Measurements from ENCODE around the gene PAXIP1. TPM values are rescaled to one million over a fixed set of nuclear protein-coding genes. Genes with fewer than 3 reads are reported as not detected.

The PAXIP1 gene
- total and polyA plus RNA-seq, 10 of the 15 experiments (the other 5 are each of a cell fraction or from before 2014, with no cell fraction given): 7.3 to 27.2 (median 18.1) TPM

- no TSS peak for BruUV-seq (replicated peaks)
- H3K36me3 ChIP-seq (ENCODE audit: control insufficient read depth in 2 of 2, insufficient read depth in 2 of 2, low read length in 1 of 2): no peaks in the 10 kb centered on the region
- DNase-seq (ENCODE audit: low read depth, low spot score): no peak
- no peaks in the 10 kb centered on the region for H4K20me1 ChIP-seq (ENCODE audit: control insufficient read depth, insufficient read depth)
- ChIA-PET POLR2A (no interaction called here), SMC1A (ENCODE audit: uncharacterized antibody, unreplicated experiment) (interaction anchor here (1.5 to 4.4 kb wide), 3 partner anchors 11 to 82 kb away, joined by 3 to 44 read pairs (median 4); no protein-coding TSS in a partner anchor), CTCF (interaction anchor here (0.8 to 7.0 kb wide), 22 partner anchors 8 to 335 kb away, joined by 3 to 97 read pairs (median 4); no protein-coding TSS in a partner anchor), RAD21 (ENCODE audit: unreplicated experiment) (interaction anchor here (6.3 kb wide), 1 partner anchor 82 kb away, joined by 56 read pairs; no protein-coding TSS in a partner anchor)
- H2AFZ ChIP-seq (ENCODE audit: control insufficient read depth, low read depth, low read length): no peak overlapping the region
- peak; percentile 77 for ATAC-seq
- intact Hi-C loops (cut with micrococcal nuclease; ENCODE audit: unreplicated experiment): loop anchor here (10.0 kb wide), 1 partner anchor 335 kb away; no protein-coding TSS in a partner anchor
- H3K9ac ChIP-seq (ENCODE audit: control insufficient read depth, insufficient read depth, low read length): no peak overlapping the region
- in situ Hi-C loops (cut with MboI): no loop called here
- WGBS (ENCODE audit: insufficient coverage, insufficient replicate concordance, low lambda C conversion rate, missing lambda C conversion rate): 61% methylated on average over 3 of the region's 3 CpGs
- no peak overlapping the region for H3K27ac ChIP-seq (ENCODE audit: control insufficient read depth, insufficient read depth)
- no peak overlapping the region for H3K4me3 ChIP-seq
- H3K4me2 ChIP-seq (ENCODE audit: control insufficient read depth, insufficient read depth): no peak overlapping the region
- H3K79me2 ChIP-seq (ENCODE audit: control insufficient read depth, insufficient read depth, low read length): peaks cover 4% of the 10 kb centered on the region
- TF ChIP-seq HDAC2 (IDR thresholded peaks at IDR 0.05) (no peak), REST (IDR thresholded peaks at IDR 0.05; ENCODE audit: low read depth, low read length) (no peak), SMARCA5 (IDR thresholded peaks at IDR 0.05) (no peak), CREB1 (IDR thresholded peaks at IDR 0.05; ENCODE audit: low read depth) (no peak), PML (IDR thresholded peaks at IDR 0.05; ENCODE audit: low read length) (no peak), SPI1 (IDR thresholded peaks at IDR 0.05; ENCODE audit: borderline replicate concordance, insufficient read depth, low read depth, low read length) (no peak), CBFB (IDR thresholded peaks at IDR 0.05; ENCODE audit: low read depth) (no peak), GATAD2B (conservative IDR thresholded peaks at IDR 0.05; ENCODE audit: low read depth) (no peak), PKNOX1 (IDR thresholded peaks at IDR 0.05) (peak; percentile 55; the same call in 1 of the 2 replicates), SP1 (IDR thresholded peaks at IDR 0.05; ENCODE audit: low read depth, low read length) (no peak), RAD21 (IDR thresholded peaks at IDR 0.05; ENCODE audit: insufficient read depth, low read depth, low read length) (peak; percentile 33; the same call in 1 of the 2 replicates), SREBF2 (IDR thresholded peaks at IDR 0.05; ENCODE audit: low read length) (no peak)
- TF ChIP-seq, protein P1, sequence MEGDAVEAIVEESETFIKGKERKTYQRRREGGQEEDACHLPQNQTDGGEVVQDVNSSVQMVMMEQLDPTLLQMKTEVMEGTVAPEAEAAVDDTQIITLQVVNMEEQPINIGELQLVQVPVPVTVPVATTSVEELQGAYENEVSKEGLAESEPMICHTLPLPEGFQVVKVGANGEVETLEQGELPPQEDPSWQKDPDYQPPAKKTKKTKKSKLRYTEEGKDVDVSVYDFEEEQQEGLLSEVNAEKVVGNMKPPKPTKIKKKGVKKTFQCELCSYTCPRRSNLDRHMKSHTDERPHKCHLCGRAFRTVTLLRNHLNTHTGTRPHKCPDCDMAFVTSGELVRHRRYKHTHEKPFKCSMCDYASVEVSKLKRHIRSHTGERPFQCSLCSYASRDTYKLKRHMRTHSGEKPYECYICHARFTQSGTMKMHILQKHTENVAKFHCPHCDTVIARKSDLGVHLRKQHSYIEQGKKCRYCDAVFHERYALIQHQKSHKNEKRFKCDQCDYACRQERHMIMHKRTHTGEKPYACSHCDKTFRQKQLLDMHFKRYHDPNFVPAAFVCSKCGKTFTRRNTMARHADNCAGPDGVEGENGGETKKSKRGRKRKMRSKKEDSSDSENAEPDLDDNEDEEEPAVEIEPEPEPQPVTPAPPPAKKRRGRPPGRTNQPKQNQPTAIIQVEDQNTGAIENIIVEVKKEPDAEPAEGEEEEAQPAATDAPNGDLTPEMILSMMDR (IDR thresholded peaks at IDR 0.05 in 2 of 3, conservative IDR thresholded peaks at IDR 0.05 in 1 of 3; ENCODE audit: control insufficient read depth in 2 of 3, extremely low read depth in 1 of 3, insufficient read depth in 1 of 3, low read depth in 3 of 3, low read length in 3 of 3): peak; percentile 34 to 56 (median 50); a peak in 5 of 6 replicates
- TF ChIP-seq, protein P2, sequence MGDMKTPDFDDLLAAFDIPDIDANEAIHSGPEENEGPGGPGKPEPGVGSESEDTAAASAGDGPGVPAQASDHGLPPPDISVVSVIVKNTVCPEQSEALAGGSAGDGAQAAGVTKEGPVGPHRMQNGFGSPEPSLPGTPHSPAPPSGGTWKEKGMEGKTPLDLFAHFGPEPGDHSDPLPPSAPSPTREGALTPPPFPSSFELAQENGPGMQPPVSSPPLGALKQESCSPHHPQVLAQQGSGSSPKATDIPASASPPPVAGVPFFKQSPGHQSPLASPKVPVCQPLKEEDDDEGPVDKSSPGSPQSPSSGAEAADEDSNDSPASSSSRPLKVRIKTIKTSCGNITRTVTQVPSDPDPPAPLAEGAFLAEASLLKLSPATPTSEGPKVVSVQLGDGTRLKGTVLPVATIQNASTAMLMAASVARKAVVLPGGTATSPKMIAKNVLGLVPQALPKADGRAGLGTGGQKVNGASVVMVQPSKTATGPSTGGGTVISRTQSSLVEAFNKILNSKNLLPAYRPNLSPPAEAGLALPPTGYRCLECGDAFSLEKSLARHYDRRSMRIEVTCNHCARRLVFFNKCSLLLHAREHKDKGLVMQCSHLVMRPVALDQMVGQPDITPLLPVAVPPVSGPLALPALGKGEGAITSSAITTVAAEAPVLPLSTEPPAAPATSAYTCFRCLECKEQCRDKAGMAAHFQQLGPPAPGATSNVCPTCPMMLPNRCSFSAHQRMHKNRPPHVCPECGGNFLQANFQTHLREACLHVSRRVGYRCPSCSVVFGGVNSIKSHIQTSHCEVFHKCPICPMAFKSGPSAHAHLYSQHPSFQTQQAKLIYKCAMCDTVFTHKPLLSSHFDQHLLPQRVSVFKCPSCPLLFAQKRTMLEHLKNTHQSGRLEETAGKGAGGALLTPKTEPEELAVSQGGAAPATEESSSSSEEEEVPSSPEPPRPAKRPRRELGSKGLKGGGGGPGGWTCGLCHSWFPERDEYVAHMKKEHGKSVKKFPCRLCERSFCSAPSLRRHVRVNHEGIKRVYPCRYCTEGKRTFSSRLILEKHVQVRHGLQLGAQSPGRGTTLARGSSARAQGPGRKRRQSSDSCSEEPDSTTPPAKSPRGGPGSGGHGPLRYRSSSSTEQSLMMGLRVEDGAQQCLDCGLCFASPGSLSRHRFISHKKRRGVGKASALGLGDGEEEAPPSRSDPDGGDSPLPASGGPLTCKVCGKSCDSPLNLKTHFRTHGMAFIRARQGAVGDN (IDR thresholded peaks at IDR 0.05): no peak
- FAIRE-seq: no peak
- no peaks in the 10 kb centered on the region for H3K27me3 ChIP-seq (replicated peaks in 1 of 2; ENCODE audit: control insufficient read depth in 2 of 2, insufficient read depth in 2 of 2, low read length in 1 of 2)
- H3K4me1 ChIP-seq (ENCODE audit: control insufficient read depth, insufficient read depth, low read length): no peaks in the 10 kb centered on the region
- H3K9me3 ChIP-seq (replicated peaks; ENCODE audit: control insufficient read depth, insufficient read depth, low read length): no peaks in the 10 kb centered on the region
Measured at GRCh38 chr7:155009570-155010157, 6.7 kb upstream of the PAXIP1 start.

Data from GM12878 (cell line).